B cell (primary cell): Measurements from ENCODE around the gene GABRE. TPM values are rescaled to one million over a fixed set of nuclear protein-coding genes. Genes with fewer than 3 reads are reported as not detected.
"Not testable (repeated sequence)": the region's sequence is repeated elsewhere in the genome, so short reads cannot be mapped to it uniquely, and the experiment has no call there.

Source experiments
- ATAC-seq: fragments of 200-7000 bp; cut with Tn5 transposase; one replicate; pipeline ENCODE4 v1.10.0; 2021; ENCODE audit warnings: low read depth, mild to moderate bottlenecking, moderate number of reproducible peaks, moderate library complexity
- CTCF ChIA-PET: fragments of 350-600 bp; sonication (Branson Sonifier 250); formaldehyde crosslinking; loops from one replicate; lab custom pipeline; 2021; ENCODE audit warnings: antibody characterized with exemption, inconsistent platforms; lab: Charles Lee
- POLR2A ChIA-PET: fragments of 350-600 bp; sonication (Branson Sonifier 250); formaldehyde crosslinking; loops from one replicate; lab custom pipeline; 2021; ENCODE audit warnings: antibody characterized with exemption; lab: Charles Lee
- DNase-seq: peaks from one replicate; pipeline ENCODE4 v3.0.0; 2013
- H2AFZ ChIP-seq: 2 replicates; pipeline ENCODE4 v1.6.1; 2012; ENCODE audit warnings: mild to moderate bottlenecking, low read depth, low read length; ENCODE audit not compliant: insufficient read depth, poor library complexity, severe bottlenecking
- H3K27ac ChIP-seq, 2 donors: 1 replicate in 1 of 2; 2 replicates in 1 of 2; pipeline ENCODE4 v1.5.1; 2012 to 2013; ENCODE audit warnings: low read length in 2 of 2, mild to moderate bottlenecking in 2 of 2, moderate library complexity in 1 of 2
- H3K27me3 ChIP-seq, 4 experiments: fragments of 200-600 bp in 1 of 4; sonication (generic) in 1 of 4; replicated peaks in 1 of 4; 1 replicate in 2 of 4; 2 replicates in 2 of 4; pipeline versions ENCODE4 v1.6.1 to v1.7.0; 2013 to 2016; ENCODE audit warnings: low read length in 3 of 4, mild to moderate bottlenecking in 2 of 4, mixed read lengths in 1 of 4, moderate library complexity in 1 of 4; ENCODE audit not compliant: insufficient read depth in 4 of 4, control insufficient read depth in 3 of 4; ENCODE audit errors: control extremely low read depth in 1 of 4
- H3K36me3 ChIP-seq, 2 experiments: replicated peaks in 1 of 2; 1 replicate in 1 of 2; 2 replicates in 1 of 2; pipeline versions ENCODE4 v1.6.1 to v1.7.1; 2013; ENCODE audit warnings: low read length in 1 of 2; ENCODE audit not compliant: insufficient read depth in 2 of 2, control insufficient read depth in 1 of 2; ENCODE audit errors: control extremely low read depth in 1 of 2, extremely low read depth in 1 of 2
- H3K4me1 ChIP-seq, 2 donors: fragments of 200-600 bp in 1 of 2; sonication (generic) in 1 of 2; 1 replicate in 1 of 2; 2 replicates in 1 of 2; pipeline versions ENCODE4 v1.5.1 to v1.6.1; 2013 to 2017; ENCODE audit warnings: low read length in 2 of 2; ENCODE audit not compliant: control insufficient read depth in 2 of 2, insufficient read depth in 2 of 2
- H3K4me2 ChIP-seq: replicated peaks from 2 replicates; pipeline ENCODE3; 2012; ENCODE audit warnings: mild to moderate bottlenecking, low read depth, low read length; ENCODE audit not compliant: poor library complexity, severe bottlenecking
- H3K4me3 ChIP-seq, 5 experiments: fragments of 200-600 bp in 1 of 5; sonication (generic) in 1 of 5; 1 replicate in 3 of 5; 2 replicates in 2 of 5; pipeline versions ENCODE4 v1.5.1 to v1.7.0; 2011 to 2016; ENCODE audit warnings: low read length in 4 of 5, mild to moderate bottlenecking in 4 of 5, low read depth in 2 of 5, control low read depth in 1 of 5, moderate library complexity in 1 of 5; ENCODE audit not compliant: insufficient read depth in 1 of 5; ENCODE audit errors: control extremely low read depth in 1 of 5, extremely low read depth in 1 of 5
- H3K79me2 ChIP-seq: fragments of 200-600 bp; sonication (generic); one replicate; pipeline ENCODE4 v1.6.0; 2016; ENCODE audit warnings: low read length; ENCODE audit not compliant: control insufficient read depth, insufficient read depth
- H3K9ac ChIP-seq: fragments of 200-600 bp; sonication (generic); 2 replicates; pipeline ENCODE4 v1.6.1; 2017; ENCODE audit warnings: mild to moderate bottlenecking, low read length, moderate library complexity
- H3K9me3 ChIP-seq, 3 donors: one replicate each; pipeline versions ENCODE4 v1.6.1 to v1.7.1; 2013; ENCODE audit warnings: low read length in 2 of 3; ENCODE audit not compliant: control insufficient read depth in 2 of 3, insufficient read depth in 1 of 3; ENCODE audit errors: control extremely low read depth in 1 of 3
- H4K20me1 ChIP-seq: 2 replicates; pipeline ENCODE4 v1.6.0; 2012; ENCODE audit warnings: mild to moderate bottlenecking, low read length; ENCODE audit not compliant: insufficient read depth, control insufficient read depth, poor library complexity, severe bottlenecking
- H3K27ac Mint-ChIP-seq: one replicate; pipeline ENCODE4 v1.8.0; 2021; ENCODE audit warnings: mixed read lengths
- H3K27me3 Mint-ChIP-seq: one replicate; pipeline ENCODE4 v1.8.0; 2021; ENCODE audit warnings: mixed read lengths
- H3K4me1 Mint-ChIP-seq: one replicate; pipeline ENCODE4 v1.8.0; 2021; ENCODE audit warnings: mixed read lengths
- H3K4me3 Mint-ChIP-seq: one replicate; pipeline ENCODE4 v1.8.0; 2021; ENCODE audit warnings: mixed read lengths
- H3K9me3 Mint-ChIP-seq: one replicate; pipeline ENCODE4 v1.8.0; 2022; ENCODE audit warnings: mixed read lengths; ENCODE audit not compliant: insufficient read depth
- CTCF ChIP-seq: fragments of 200-600 bp; IDR thresholded peaks from one replicate; pipeline ENCODE4 v1.8.0; 2022; ENCODE audit warnings: antibody characterized with exemption, mild to moderate bottlenecking
- EZH2 ChIP-seq: IDR thresholded peaks from 2 replicates; pipeline ENCODE4 v1.6.1; 2012; ENCODE audit warnings: borderline replicate concordance, low read depth, mild to moderate bottlenecking, moderate library complexity, low read length; ENCODE audit not compliant: insufficient read depth, poor library complexity, severe bottlenecking
- WGBS: methylation state at CpG from one replicate; pipeline ENCODE4 v1.1.5; 2013; ENCODE audit warnings: missing lambda C conversion rate; ENCODE audit not compliant: insufficient coverage; 5-methylcytosine and 5-hydroxymethylcytosine counted together
- intact Hi-C: fragments of 100-400 bp; cut with micrococcal nuclease; formaldehyde crosslinking; loops from one replicate; pipeline ENCODE4 v1.10.0; 2022
- polyA plus RNA-seq: library from polyadenylated mRNA; depleted of rRNA; stranded (reverse); fragments of >200 nt; gene quantifications from 2 replicates; pipeline ENCODE4 v1.2.3, GENCODE V29; 2012
- total RNA-seq, 2 donors: library from RNA; stranded (reverse); fragments of 120-200 nt in 1 of 2; gene quantifications; 1 replicate in 1 of 2; 2 replicates in 1 of 2; pipeline versions ENCODE4 v1.2.3 to v1.2.4, GENCODE V29; 2013 to 2022

The GABRE gene
- total and polyA plus RNA-seq, 2 donors (not counting 1 experiment from before 2014, with no cell fraction given), result not detected

GRCh38 chrX:151920101-151920500 lies 54.4 kb downstream of the GABRE start:
- Histone ChIP-seq H3K36me3 (no peaks in the 10 kb centered on the region), H3K27me3 (no peaks in the 10 kb centered on the region), H4K20me1 (no peaks in the 10 kb centered on the region), H2AFZ (no peak overlapping the region), H3K4me3 (no peak overlapping the region), H3K4me2 (no peak overlapping the region), H3K9ac (no peak overlapping the region), H3K4me1 (no peaks in the 10 kb centered on the region), H3K79me2 (no peaks in the 10 kb centered on the region), H3K27ac (no peak overlapping the region), H3K9me3 (no peaks in the 10 kb centered on the region)
- DNase-seq, result no peak
- 100% methylated on average over 1 of the region's 12 CpGs for WGBS
- Mint-ChIP-seq H3K9me3 (no peaks in the 10 kb centered on the region), H3K4me3 (no peak overlapping the region), H3K4me1 (no peaks in the 10 kb centered on the region), H3K27me3 (no peaks in the 10 kb centered on the region), H3K27ac (no peak overlapping the region)
- no peak for ATAC-seq
- ChIA-PET POLR2A (no interaction called here), CTCF (no interaction called here)
- no peak for TF ChIP-seq EZH2
- no peak for TF ChIP-seq CTCF
- intact Hi-C loops, result no loop called here

GRCh38 chrX:151919610-151920009 lies 54.9 kb downstream of the GABRE start:
- no peak overlapping the region for H3K4me3 ChIP-seq
- H3K9ac ChIP-seq, result no peak overlapping the region
- H3K4me1 ChIP-seq, result no peaks in the 10 kb centered on the region
- ChIA-PET POLR2A (no interaction called here), CTCF (no interaction called here)
- H3K4me2 ChIP-seq, result no peak overlapping the region
- ATAC-seq, result no peak
- H3K27me3 ChIP-seq, result no peaks in the 10 kb centered on the region
- Mint-ChIP-seq H3K4me1 (no peaks in the 10 kb centered on the region), H3K9me3 (no peaks in the 10 kb centered on the region), H3K27me3 (no peaks in the 10 kb centered on the region), H3K4me3 (no peak overlapping the region), H3K27ac (no peak overlapping the region)
- no peak for DNase-seq
- no peaks in the 10 kb centered on the region for H3K36me3 ChIP-seq
- no peaks in the 10 kb centered on the region for H4K20me1 ChIP-seq
- intact Hi-C loops, result no loop called here
- H3K27ac ChIP-seq, result no peak overlapping the region
- TF ChIP-seq EZH2 (no peak), CTCF (no peak)
- H3K79me2 ChIP-seq, result no peaks in the 10 kb centered on the region
- no peak overlapping the region for H2AFZ ChIP-seq
- no peaks in the 10 kb centered on the region for H3K9me3 ChIP-seq
- 100% methylated on average over 2 of the region's 11 CpGs for WGBS

DNA sequence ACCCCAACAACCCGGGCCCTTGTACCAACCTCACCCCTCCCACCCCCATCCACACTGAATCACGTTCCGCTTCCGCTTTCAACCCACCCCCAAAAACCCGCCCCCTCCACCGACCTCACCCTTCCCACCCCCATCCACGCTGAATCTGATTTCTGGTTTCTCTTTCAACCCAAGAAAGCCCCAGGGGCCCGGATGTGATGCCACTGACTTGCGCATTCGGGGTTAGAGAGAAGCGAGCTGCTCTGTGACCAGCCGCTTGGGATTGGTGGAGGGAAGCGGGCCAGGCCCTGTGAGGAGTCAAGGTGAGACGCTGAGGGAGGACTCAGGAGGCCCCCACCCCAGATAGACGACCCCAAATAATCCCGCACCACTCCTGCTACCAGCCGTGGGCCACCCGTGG lies 55.7 kb downstream of the GABRE start:
- WGBS, result no CpG with 5 or more reads among the region's 18 CpGs
- H3K27ac ChIP-seq, H3K27me3 ChIP-seq, H2AFZ ChIP-seq, H4K20me1 ChIP-seq, H3K36me3 ChIP-seq, H3K4me1 Mint-ChIP-seq, CTCF ChIA-PET, DNase-seq, ATAC-seq, H3K4me3 Mint-ChIP-seq, H3K9me3 Mint-ChIP-seq, H3K27ac Mint-ChIP-seq, POLR2A ChIA-PET, H3K79me2 ChIP-seq, H3K9me3 ChIP-seq, H3K4me3 ChIP-seq, H3K9ac ChIP-seq, H3K27me3 Mint-ChIP-seq, H3K4me1 ChIP-seq, intact Hi-C loops, H3K4me2 ChIP-seq: not testable (repeated sequence)
